ENCODE measurements around the gene DENND1B.

DENND1B gene

GRCh38 chr1:197688233-197688632 lies 87.0 kb downstream of the DENND1B start:
- Histone ChIP-seq H3K4me1 (ENCODE audit: control insufficient read depth, insufficient read depth, low read length, poor library complexity, severe bottlenecking) (no peaks in the 10 kb centered on the region), H3K9me3 (ENCODE audit: control insufficient read depth, low read length) (no peaks in the 10 kb centered on the region), H3K27ac (ENCODE audit: insufficient read depth, low read length, poor library complexity, severe bottlenecking) (no peak overlapping the region), H3K4me3 (ENCODE audit: insufficient read depth, low read depth, low read length, poor library complexity, severe bottlenecking) (no peak overlapping the region), H3K36me3 (ENCODE audit: control insufficient read depth, insufficient read depth, low read length) (no peaks in the 10 kb centered on the region), H3K27me3 (replicated peaks; ENCODE audit: control insufficient read depth, insufficient read depth, low read length, poor library complexity, severe bottlenecking) (no peaks in the 10 kb centered on the region)
- no peak for DNase-seq

GRCh38 chr1:197686702-197687355 lies 88.5 kb downstream of the DENND1B start:
- DNase-seq = no peak
- Histone ChIP-seq H3K9me3 (ENCODE audit: control insufficient read depth, low read length) (no peaks in the 10 kb centered on the region), H3K4me1 (ENCODE audit: control insufficient read depth, insufficient read depth, low read length, poor library complexity, severe bottlenecking) (no peaks in the 10 kb centered on the region), H3K36me3 (ENCODE audit: control insufficient read depth, insufficient read depth, low read length) (no peaks in the 10 kb centered on the region), H3K4me3 (ENCODE audit: insufficient read depth, low read depth, low read length, poor library complexity, severe bottlenecking) (no peak overlapping the region), H3K27ac (ENCODE audit: insufficient read depth, low read length, poor library complexity, severe bottlenecking) (no peak overlapping the region), H3K27me3 (replicated peaks; ENCODE audit: control insufficient read depth, insufficient read depth, low read length, poor library complexity, severe bottlenecking) (no peaks in the 10 kb centered on the region)

GRCh38 chr1:197686231-197686630 lies 89.0 kb downstream of the DENND1B start:
- H3K9me3 ChIP-seq (ENCODE audit: control insufficient read depth, low read length) = no peaks in the 10 kb centered on the region
- no peak for DNase-seq
- no peak overlapping the region for H3K4me3 ChIP-seq (ENCODE audit: insufficient read depth, low read depth, low read length, poor library complexity, severe bottlenecking)
- no peaks in the 10 kb centered on the region for H3K36me3 ChIP-seq (ENCODE audit: control insufficient read depth, insufficient read depth, low read length)
- no peaks in the 10 kb centered on the region for H3K4me1 ChIP-seq (ENCODE audit: control insufficient read depth, insufficient read depth, low read length, poor library complexity, severe bottlenecking)
- H3K27me3 ChIP-seq (replicated peaks; ENCODE audit: control insufficient read depth, insufficient read depth, low read length, poor library complexity, severe bottlenecking) = no peaks in the 10 kb centered on the region
- no peak overlapping the region for H3K27ac ChIP-seq (ENCODE audit: insufficient read depth, low read length, poor library complexity, severe bottlenecking)

GRCh38 chr1:197685785-197686184 lies 89.5 kb downstream of the DENND1B start:
- Histone ChIP-seq H3K27me3 (replicated peaks; ENCODE audit: control insufficient read depth, insufficient read depth, low read length, poor library complexity, severe bottlenecking) (no peaks in the 10 kb centered on the region), H3K9me3 (ENCODE audit: control insufficient read depth, low read length) (no peaks in the 10 kb centered on the region), H3K4me3 (ENCODE audit: insufficient read depth, low read depth, low read length, poor library complexity, severe bottlenecking) (no peak overlapping the region), H3K27ac (ENCODE audit: insufficient read depth, low read length, poor library complexity, severe bottlenecking) (no peak overlapping the region), H3K36me3 (ENCODE audit: control insufficient read depth, insufficient read depth, low read length) (no peaks in the 10 kb centered on the region), H3K4me1 (ENCODE audit: control insufficient read depth, insufficient read depth, low read length, poor library complexity, severe bottlenecking) (no peaks in the 10 kb centered on the region)
- no peak for DNase-seq

- Histone ChIP-seq H3K4me3 (ENCODE audit: insufficient read depth, low read depth, low read length, poor library complexity, severe bottlenecking) (no peak overlapping the region), H3K27ac (ENCODE audit: insufficient read depth, low read length, poor library complexity, severe bottlenecking) (no peak overlapping the region), H3K36me3 (ENCODE audit: control insufficient read depth, insufficient read depth, low read length) (no peaks in the 10 kb centered on the region), H3K9me3 (ENCODE audit: control insufficient read depth, low read length) (no peaks in the 10 kb centered on the region), H3K4me1 (ENCODE audit: control insufficient read depth, insufficient read depth, low read length, poor library complexity, severe bottlenecking) (no peaks in the 10 kb centered on the region), H3K27me3 (replicated peaks; ENCODE audit: control insufficient read depth, insufficient read depth, low read length, poor library complexity, severe bottlenecking) (no peaks in the 10 kb centered on the region)
- DNase-seq = no peak
Observed at GRCh38 chr1:197683895-197684553, 91.3 kb downstream of the DENND1B start.

- no peaks in the 10 kb centered on the region for H3K4me1 ChIP-seq (ENCODE audit: control insufficient read depth, insufficient read depth, low read length, poor library complexity, severe bottlenecking)
- no peak overlapping the region for H3K4me3 ChIP-seq (ENCODE audit: insufficient read depth, low read depth, low read length, poor library complexity, severe bottlenecking)
- no peaks in the 10 kb centered on the region for H3K9me3 ChIP-seq (ENCODE audit: control insufficient read depth, low read length)
- H3K27ac ChIP-seq (ENCODE audit: insufficient read depth, low read length, poor library complexity, severe bottlenecking) = no peak overlapping the region
- no peaks in the 10 kb centered on the region for H3K27me3 ChIP-seq (replicated peaks; ENCODE audit: control insufficient read depth, insufficient read depth, low read length, poor library complexity, severe bottlenecking)
- H3K36me3 ChIP-seq (ENCODE audit: control insufficient read depth, insufficient read depth, low read length) = no peaks in the 10 kb centered on the region
- no peak for DNase-seq
Observed at GRCh38 chr1:197683280-197683679, 92.0 kb downstream of the DENND1B start.

- no peaks in the 10 kb centered on the region for H3K36me3 ChIP-seq (ENCODE audit: control insufficient read depth, insufficient read depth, low read length)
- H3K27me3 ChIP-seq (replicated peaks; ENCODE audit: control insufficient read depth, insufficient read depth, low read length, poor library complexity, severe bottlenecking) = no peaks in the 10 kb centered on the region
- no peaks in the 10 kb centered on the region for H3K4me1 ChIP-seq (ENCODE audit: control insufficient read depth, insufficient read depth, low read length, poor library complexity, severe bottlenecking)
- no peak overlapping the region for H3K27ac ChIP-seq (ENCODE audit: insufficient read depth, low read length, poor library complexity, severe bottlenecking)
- no peak overlapping the region for H3K4me3 ChIP-seq (ENCODE audit: insufficient read depth, low read depth, low read length, poor library complexity, severe bottlenecking)
- DNase-seq = no peak
- no peaks in the 10 kb centered on the region for H3K9me3 ChIP-seq (ENCODE audit: control insufficient read depth, low read length)
Observed at GRCh38 chr1:197680311-197680710, 95.0 kb downstream of the DENND1B start.

GRCh38 chr1:197677752-197678295 lies 97.5 kb downstream of the DENND1B start:
- Histone ChIP-seq H3K36me3 (ENCODE audit: control insufficient read depth, insufficient read depth, low read length) (no peaks in the 10 kb centered on the region), H3K9me3 (ENCODE audit: control insufficient read depth, low read length) (no peaks in the 10 kb centered on the region), H3K4me1 (ENCODE audit: control insufficient read depth, insufficient read depth, low read length, poor library complexity, severe bottlenecking) (no peaks in the 10 kb centered on the region), H3K27me3 (replicated peaks; ENCODE audit: control insufficient read depth, insufficient read depth, low read length, poor library complexity, severe bottlenecking) (no peaks in the 10 kb centered on the region), H3K4me3 (ENCODE audit: insufficient read depth, low read depth, low read length, poor library complexity, severe bottlenecking) (no peak overlapping the region), H3K27ac (ENCODE audit: insufficient read depth, low read length, poor library complexity, severe bottlenecking) (no peak overlapping the region)
- no peak for DNase-seq

GRCh38 chr1:197677313-197677712 lies 98.0 kb downstream of the DENND1B start:
- Histone ChIP-seq H3K27ac (ENCODE audit: insufficient read depth, low read length, poor library complexity, severe bottlenecking) (no peak overlapping the region), H3K9me3 (ENCODE audit: control insufficient read depth, low read length) (no peaks in the 10 kb centered on the region), H3K27me3 (replicated peaks; ENCODE audit: control insufficient read depth, insufficient read depth, low read length, poor library complexity, severe bottlenecking) (no peaks in the 10 kb centered on the region), H3K4me3 (ENCODE audit: insufficient read depth, low read depth, low read length, poor library complexity, severe bottlenecking) (no peak overlapping the region), H3K36me3 (ENCODE audit: control insufficient read depth, insufficient read depth, low read length) (no peaks in the 10 kb centered on the region), H3K4me1 (ENCODE audit: control insufficient read depth, insufficient read depth, low read length, poor library complexity, severe bottlenecking) (no peaks in the 10 kb centered on the region)
- no peak for DNase-seq

GRCh38 chr1:197675583-197676208 lies 99.6 kb downstream of the DENND1B start:
- Histone ChIP-seq H3K9me3 (ENCODE audit: control insufficient read depth, low read length) (no peaks in the 10 kb centered on the region), H3K4me1 (ENCODE audit: control insufficient read depth, insufficient read depth, low read length, poor library complexity, severe bottlenecking) (no peaks in the 10 kb centered on the region), H3K4me3 (ENCODE audit: insufficient read depth, low read depth, low read length, poor library complexity, severe bottlenecking) (no peak overlapping the region), H3K27me3 (replicated peaks; ENCODE audit: control insufficient read depth, insufficient read depth, low read length, poor library complexity, severe bottlenecking) (no peaks in the 10 kb centered on the region), H3K36me3 (ENCODE audit: control insufficient read depth, insufficient read depth, low read length) (no peaks in the 10 kb centered on the region), H3K27ac (ENCODE audit: insufficient read depth, low read length, poor library complexity, severe bottlenecking) (no peak overlapping the region)
- no peak for DNase-seq

All from effector memory CD4-positive, alpha-beta T cell (primary cell).